AG09309 (cell line): ENCODE measurements around the gene ITPKA.

Experiments
- DNase-seq: peaks from one replicate; pipeline ENCODE4 v3.0.0-alpha.2; 2010; ENCODE audit warnings: low read depth
- H3K4me3 ChIP-seq: 2 replicates; pipeline ENCODE4 v1.5.1; 2011; ENCODE audit warnings: mild to moderate bottlenecking, low read depth, low read length, moderate library complexity; ENCODE audit not compliant: control insufficient read depth
- CTCF ChIP-seq: IDR thresholded peaks from 2 replicates; pipeline ENCODE4 v1.5.1; 2011; ENCODE audit warnings: mild to moderate bottlenecking, low read depth, low read length, inconsistent platforms; ENCODE audit not compliant: insufficient read depth, control insufficient read depth; ENCODE audit errors: missing control alignments

The ITPKA gene

GRCh38 chr15:41495736-41496599, 2.3 kb downstream of the ITPKA start:
- no peak for DNase-seq
- H3K4me3 ChIP-seq, result no peak overlapping the region

GRCh38 chr15:41498657-41499056, 5.0 kb downstream of the ITPKA start:
- no peak for TF ChIP-seq CTCF
- DNase-seq, result no peak
- H3K4me3 ChIP-seq, result no peak overlapping the region

More at GRCh38 chr15:41495736-41496599, 2.3 kb downstream of the ITPKA start:
- no peak for TF ChIP-seq CTCF

DNA sequence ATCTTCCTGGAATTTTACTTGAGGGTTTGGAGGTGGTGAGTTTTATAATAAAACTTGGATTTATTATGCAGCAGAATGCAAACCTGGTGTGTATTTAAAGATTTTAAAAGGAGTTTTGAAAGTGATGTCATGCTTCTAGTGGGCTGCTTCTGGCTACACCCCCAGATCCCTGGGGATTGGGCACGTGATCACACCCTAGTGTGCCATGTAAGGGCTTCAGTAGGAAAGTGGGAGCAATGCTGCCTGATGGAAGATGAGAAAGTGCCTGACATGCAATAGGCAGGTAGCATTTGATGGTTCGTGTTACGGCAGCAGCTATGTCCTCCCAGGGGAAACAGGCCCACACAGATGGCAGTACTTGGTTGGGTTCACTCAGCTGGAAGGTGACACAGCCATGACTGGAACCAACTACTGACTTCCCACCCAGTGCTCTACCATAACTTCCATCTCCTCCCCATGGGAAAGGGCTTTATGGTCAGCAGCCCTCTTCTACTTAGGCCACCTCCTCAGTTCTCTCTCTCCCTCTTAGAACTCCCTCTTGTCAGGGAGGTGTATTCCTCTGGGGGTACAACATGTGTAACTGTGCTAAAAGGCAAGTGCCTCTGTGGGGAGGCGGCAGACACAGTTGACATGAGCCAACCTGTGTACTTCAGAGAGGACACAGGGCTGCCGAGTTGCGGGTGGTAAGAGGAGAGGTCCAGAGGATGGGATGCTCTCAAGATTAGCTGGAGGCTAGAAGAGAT, 5.6 kb downstream of the ITPKA start:
- H3K4me3 ChIP-seq, result no peak overlapping the region
- TF ChIP-seq CTCF, result no peak
- no peak for DNase-seq

GRCh38 chr15:41501191-41501917, 7.7 kb downstream of the ITPKA start:
- no peak for TF ChIP-seq CTCF
- no peak for DNase-seq
- H3K4me3 ChIP-seq, result no peak overlapping the region; the same call in 1 of the 2 replicates

GRCh38 chr15:41501931-41502794, 8.5 kb downstream of the ITPKA start:
- TF ChIP-seq CTCF, result no peak
- no peak for DNase-seq
- H3K4me3 ChIP-seq, result no peak overlapping the region; the same call in 1 of the 2 replicates
